Ureter (tissue), 1 donor: ENCODE data around the gene PCIF1. TPM values are rescaled to one million over a fixed set of nuclear protein-coding genes. Genes with fewer than 3 reads are reported as not detected.
A peak's percentile ranks its signal among the peaks of the same experiment; 100 is the strongest.
"Not testable (repeated sequence)": the region's sequence is repeated elsewhere in the genome, so short reads cannot be mapped to it uniquely, and the experiment has no call there.

Experiments
- DNase-seq: peaks from one replicate; pipeline ENCODE4 v3.0.0-alpha.2; 2020; ENCODE audit warnings: low spot score
- total RNA-seq: library from RNA; stranded (reverse); gene quantifications from one replicate; pipeline ENCODE4 v1.2.4, GENCODE V29; 2023
- donor health status: DM: yes; HTN: yes; CAD: no.

The PCIF1 gene
- total RNA-seq = 37.5 TPM

- peak; percentile 98 for DNase-seq
Observed at GRCh38 chr20:45934586-45935415, at the start of gene PCIF1. Gene PCIF1 (plus strand): TSS chr20:45934683. CDS start chr20:45939000, 4,317 bp downstream.

GRCh38 chr20:45886590-45887345, 47.7 kb upstream of the PCIF1 start:
- no peak for DNase-seq

- no peak for DNase-seq
Observed at GRCh38 chr20:45887346-45887715, 47.2 kb upstream of the PCIF1 start, which contains the start of gene SPATA25. Gene SPATA25 (minus strand): TSS chr20:45887622. CDS start chr20:45887590, 32 bp downstream.

- DNase-seq = no peak
Observed at GRCh38 chr20:45888681-45889080, 45.8 kb upstream of the PCIF1 start.

- DNase-seq = peak; percentile 86
Observed at GRCh38 chr20:45890077-45890984, 44.2 kb upstream of the PCIF1 start.

GRCh38 chr20:45890985-45891983, 43.2 kb upstream of the PCIF1 start, which contains the start of the genes CTSA and NEURL2:
Gene CTSA (plus strand): TSS chr20:45891335. CDS start chr20:45891569, 234 bp downstream.
Gene NEURL2 (minus strand): TSS chr20:45891208. CDS start chr20:45890991, 217 bp downstream.
- peak; percentile 94 for DNase-seq

GRCh38 chr20:45892049-45892825, 42.2 kb upstream of the PCIF1 start:
- DNase-seq = no peak

GRCh38 chr20:45892828-45893500, 41.5 kb upstream of the PCIF1 start:
- no peak for DNase-seq

GRCh38 chr20:45893831-45894230, 40.7 kb upstream of the PCIF1 start:
- no peak for DNase-seq

- DNase-seq = no peak
Observed at GRCh38 chr20:45894797-45895196, 39.7 kb upstream of the PCIF1 start.

- no peak for DNase-seq
Observed at GRCh38 chr20:45896641-45897161, 37.8 kb upstream of the PCIF1 start.

- no peak for DNase-seq
Observed at GRCh38 chr20:45897289-45897688, 37.2 kb upstream of the PCIF1 start.

- DNase-seq = no peak
Observed at GRCh38 chr20:45897692-45898091, 36.8 kb upstream of the PCIF1 start.

GRCh38 chr20:45898285-45898684, 36.2 kb upstream of the PCIF1 start:
- DNase-seq = no peak

- no peak for DNase-seq
Observed at GRCh38 chr20:45899046-45899835, 35.2 kb upstream of the PCIF1 start.

GRCh38 chr20:45901332-45901731, 33.2 kb upstream of the PCIF1 start:
- DNase-seq = not testable (repeated sequence)

- DNase-seq = no peak
Observed at GRCh38 chr20:45902199-45902701, 32.2 kb upstream of the PCIF1 start.
